ENCODE data around the gene MMS19.
"Not testable (repeated sequence)": the region's sequence is repeated elsewhere in the genome, so short reads cannot be mapped to it uniquely, and the experiment has no call there.

MMS19 gene

DNA sequence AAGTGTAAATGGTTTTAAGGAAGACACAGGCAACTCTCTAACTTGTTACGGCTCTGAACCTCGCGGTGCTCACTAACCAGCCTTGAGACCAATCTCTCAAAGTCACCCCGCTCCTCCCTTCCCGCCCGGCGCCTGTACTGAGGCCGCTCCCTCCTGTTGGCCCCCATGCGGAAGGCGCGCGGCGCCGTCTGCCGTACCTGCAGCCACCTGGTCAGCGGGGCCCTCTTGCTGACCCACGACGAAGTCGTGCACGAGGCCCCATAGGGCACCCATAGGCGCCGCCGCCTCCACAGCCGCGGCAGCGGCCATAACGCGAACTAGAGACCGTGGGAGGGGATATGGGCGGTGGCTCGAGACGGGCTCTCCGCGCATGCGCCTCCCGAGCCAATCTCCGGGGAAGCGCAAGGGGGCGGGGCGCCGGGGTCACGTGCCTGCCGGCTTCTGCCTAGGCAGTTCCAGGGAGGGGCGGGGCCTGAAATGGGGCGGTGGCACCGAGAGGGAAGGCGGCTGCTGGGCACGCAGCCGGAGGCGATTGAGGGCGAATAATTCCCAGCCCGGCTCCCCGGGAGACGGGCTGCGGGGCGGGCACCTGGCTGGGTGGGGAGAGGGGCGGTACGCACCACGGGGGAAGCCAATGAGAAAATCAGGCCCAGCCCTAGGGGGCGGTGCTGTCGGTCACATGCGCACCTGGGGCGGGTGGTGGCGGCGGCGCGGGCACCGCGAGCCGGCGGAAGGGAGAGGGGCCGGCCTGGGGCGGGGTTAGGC is at the start of gene MMS19:
TSS of gene MMS19 (minus strand) at position 347 of the 765 bp plus-strand sequence. CDS start at position 309, 38 bp downstream.
- DNase-seq (ENCODE audit: low spot score): peak; percentile 100

DNA sequence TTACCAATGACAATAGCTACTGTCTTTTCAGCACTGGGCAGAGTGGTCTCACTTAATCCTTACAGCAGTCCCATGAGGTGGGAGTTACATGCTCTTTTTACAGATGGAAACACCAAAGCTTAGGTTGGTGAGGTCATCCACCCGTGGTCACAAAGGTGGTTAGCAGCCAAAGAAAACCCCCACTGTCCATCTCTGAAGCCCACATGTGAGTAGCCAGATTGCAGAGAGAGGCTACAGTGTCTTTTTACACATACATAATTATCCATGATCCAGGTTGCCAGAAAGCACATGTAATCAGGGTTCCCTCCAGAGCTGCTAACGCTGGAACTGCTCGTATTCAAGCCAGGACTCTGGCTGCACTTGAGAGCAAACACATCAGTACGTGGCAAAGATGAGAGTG is 49.7 kb upstream of the MMS19 start:
- DNase-seq (ENCODE audit: low spot score): no peak

DNA sequence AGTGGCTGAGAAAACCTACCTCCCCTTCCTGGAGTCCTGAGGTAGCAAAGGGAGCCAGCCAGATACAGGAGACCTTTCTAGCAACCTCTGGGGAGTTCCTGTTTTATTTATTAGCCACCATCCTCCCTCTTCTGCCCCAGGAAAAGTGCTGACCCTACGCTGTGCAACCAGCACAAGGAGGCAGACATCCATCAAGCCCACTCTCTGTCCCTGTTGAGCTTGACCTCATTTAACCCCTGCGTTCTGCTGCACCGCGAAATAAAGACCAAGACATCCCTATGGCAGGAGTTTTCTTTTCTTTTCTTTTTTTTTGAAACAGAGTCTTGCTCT is 49.0 kb upstream of the MMS19 start:
- no peak for DNase-seq (ENCODE audit: low spot score)

DNA sequence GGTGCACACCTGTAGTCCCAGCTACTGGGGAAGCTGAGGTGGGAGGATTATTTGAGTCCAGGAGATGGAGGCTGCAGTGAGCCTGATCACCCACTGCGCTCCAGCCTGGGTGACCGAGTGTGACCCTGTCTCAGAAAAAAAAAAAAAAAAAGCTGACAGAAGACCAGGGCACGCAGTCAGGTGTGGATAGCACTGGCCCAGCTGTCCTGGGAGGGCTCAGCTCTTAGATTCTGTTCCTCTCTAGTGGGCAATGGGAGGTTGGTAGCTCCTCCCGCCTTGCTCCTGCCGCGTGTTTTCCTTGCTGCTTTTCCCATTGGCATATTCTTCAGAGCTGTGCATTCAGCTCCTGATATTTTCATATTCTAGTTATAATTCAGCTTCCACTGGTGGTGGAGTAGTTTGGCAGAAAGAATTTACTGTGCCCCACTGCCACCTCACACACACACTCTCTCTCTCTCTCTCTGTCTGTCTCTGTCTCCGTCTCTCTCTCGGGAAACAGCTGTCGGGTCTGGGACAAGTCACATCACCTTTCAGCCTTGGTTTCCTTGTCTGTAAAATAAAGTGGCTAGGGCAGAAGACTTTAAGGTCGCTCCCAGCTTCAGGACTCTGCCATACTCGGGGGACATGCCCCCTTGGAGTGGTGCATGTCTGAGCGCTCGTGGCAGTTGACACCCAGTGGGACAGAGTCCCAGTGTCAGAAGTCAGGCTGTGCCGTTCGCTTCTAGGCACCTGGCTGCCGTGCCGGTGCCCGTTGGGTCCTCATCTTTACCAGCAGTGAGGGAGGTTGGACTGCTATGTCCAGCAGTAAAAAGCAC is 48.4 kb upstream of the MMS19 start:
- no peak for DNase-seq (ENCODE audit: low spot score)

DNA sequence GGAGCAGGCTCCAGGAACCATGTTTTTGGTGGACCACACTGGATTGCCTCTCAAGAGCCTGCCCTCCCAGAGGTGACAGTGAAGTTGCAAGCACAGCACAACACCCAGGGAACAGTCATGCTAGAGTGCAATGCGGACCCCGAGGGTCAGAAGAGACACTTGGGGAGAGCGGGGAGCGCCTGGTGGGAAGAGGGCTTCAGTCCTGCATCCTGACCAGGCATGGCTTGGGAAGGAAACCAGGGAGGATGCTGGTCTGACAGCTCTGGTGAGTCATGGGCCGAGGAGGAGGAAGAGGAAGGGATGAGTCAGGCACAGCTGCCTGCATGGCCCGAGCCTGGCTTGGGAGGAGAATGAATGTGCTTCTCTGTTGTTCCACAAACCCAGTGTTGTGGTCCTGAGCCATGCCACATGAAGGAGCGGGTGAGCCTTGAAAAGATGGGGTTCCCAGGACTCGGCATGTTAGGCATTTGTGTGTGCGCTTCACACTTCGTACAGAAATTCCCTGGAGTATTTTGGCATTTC is 44.9 kb upstream of the MMS19 start:
- no peak for DNase-seq (ENCODE audit: low spot score)

DNA sequence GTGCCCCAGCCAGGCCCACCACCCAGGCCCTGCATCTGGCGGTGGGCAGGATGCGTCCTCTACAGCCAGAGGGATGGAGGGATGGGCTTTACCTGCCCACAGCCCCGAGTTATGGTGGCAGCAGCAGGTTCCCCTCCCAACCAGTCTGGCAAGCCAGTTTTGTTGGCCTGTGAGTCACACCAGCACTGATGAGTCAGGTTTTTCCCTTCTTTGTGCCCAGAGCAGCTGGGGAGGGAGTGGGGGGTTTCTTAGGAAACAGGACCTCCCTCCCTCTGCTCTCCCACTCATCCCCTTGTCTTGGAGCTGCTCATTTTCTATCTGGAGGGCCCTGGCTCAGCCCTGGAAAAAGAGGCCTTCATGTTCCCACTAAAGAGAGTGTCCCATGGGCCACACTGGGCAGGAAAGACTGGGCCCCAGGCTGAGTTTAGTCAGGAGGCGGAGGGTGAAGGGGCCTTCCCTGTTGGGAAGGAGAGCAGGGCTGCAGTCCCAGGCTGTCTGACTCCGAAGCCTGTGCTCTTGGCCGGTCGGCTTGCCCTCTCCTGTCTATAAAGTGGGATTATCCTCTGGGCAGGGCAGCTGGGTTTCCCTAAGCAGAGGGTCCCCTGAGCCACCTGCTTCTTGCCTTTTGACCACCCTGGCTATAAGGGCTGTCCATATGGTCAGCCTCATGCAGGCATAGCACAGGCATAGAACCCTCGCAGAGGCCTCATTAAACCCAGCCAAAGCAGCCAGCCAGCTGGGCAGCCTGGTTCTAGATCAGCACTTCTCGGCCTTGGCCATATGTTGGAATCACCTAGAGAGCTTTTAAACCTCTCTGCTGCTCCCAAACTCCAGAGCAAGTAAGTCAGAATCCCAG is 44.2 kb upstream of the MMS19 start:
- DNase-seq (ENCODE audit: low spot score): no peak

GRCh38 chr10:97540669-97541500 is 42.7 kb upstream of the MMS19 start:
- no peak for DNase-seq (ENCODE audit: low spot score)

DNA sequence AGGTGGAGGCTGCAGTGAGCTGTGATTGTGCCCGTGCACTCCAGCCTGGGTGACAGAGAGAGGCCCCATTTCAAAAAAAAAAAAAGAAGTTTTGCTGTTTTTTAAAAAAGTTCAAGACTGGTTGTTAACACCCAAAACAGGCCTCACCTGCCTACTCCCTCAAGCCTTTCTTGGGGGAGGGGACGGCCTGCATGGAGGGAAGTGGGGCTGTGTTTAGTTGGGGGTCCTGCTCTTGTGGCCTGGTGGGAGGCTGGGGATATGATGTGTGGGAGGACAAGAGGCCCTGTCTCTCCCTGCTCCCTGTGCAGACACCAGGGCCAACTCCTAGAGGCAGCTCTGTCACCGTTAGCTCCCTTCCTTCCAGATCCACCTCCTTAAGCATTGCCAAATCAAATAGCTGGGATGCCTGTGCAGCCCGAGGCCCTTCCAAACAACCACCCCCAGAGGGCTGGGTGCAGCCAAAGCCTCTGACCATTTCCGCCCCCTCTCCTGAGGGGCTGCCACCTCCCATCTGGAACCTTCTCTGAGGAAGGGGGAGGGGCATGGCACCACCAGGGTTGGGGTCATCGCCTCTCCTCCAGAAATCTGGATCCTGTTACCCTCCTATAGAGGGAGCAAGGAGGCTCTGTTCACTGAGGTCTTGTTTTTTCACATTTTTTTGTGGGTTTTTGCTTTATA is 41.4 kb upstream of the MMS19 start:
- DNase-seq (ENCODE audit: low spot score): no peak

- no peak for DNase-seq (ENCODE audit: low spot score)
Measured at GRCh38 chr10:97538839-97539238, 40.6 kb upstream of the MMS19 start.

GRCh38 chr10:97538411-97538810 is 40.2 kb upstream of the MMS19 start:
- DNase-seq (ENCODE audit: low spot score): no peak

GRCh38 chr10:97537186-97537869 is 39.1 kb upstream of the MMS19 start:
- no peak for DNase-seq (ENCODE audit: low spot score)

GRCh38 chr10:97534746-97535367 is 36.6 kb upstream of the MMS19 start:
- DNase-seq (ENCODE audit: low spot score): peak; percentile 73

- DNase-seq (ENCODE audit: low spot score): no peak
Measured at GRCh38 chr10:97533888-97534287, 35.7 kb upstream of the MMS19 start.

- no peak for DNase-seq (ENCODE audit: low spot score)
Measured at GRCh38 chr10:97532935-97533671, 34.9 kb upstream of the MMS19 start.

GRCh38 chr10:97531401-97531986 is 33.3 kb upstream of the MMS19 start:
- no peak for DNase-seq (ENCODE audit: low spot score)

- no peak for DNase-seq (ENCODE audit: low spot score)
Measured at GRCh38 chr10:97529685-97530465, 31.7 kb upstream of the MMS19 start.

- not testable (repeated sequence) for DNase-seq (ENCODE audit: low spot score)
Measured at GRCh38 chr10:97528876-97529275, 30.7 kb upstream of the MMS19 start.

DNA sequence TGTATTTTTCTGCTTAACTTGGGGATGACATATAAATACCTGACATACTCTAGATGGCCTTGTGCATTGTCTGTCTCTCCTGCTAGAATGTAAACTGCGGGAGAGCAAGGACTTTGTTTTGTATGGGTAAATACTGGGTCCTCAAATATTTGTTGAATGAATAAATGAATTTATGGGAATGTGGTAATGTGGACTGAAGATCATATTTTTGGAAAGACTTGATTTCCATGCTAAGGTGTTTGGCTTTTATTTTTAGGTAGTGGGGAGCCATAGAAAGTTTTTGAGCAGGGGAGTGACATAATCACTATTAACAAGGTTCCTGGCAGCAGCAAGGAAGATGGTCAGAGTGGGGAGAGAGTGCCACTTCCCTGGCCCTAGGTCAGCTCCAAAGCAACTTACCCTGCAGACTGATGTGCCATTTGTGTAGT is 27.5 kb upstream of the MMS19 start:
- no peak for DNase-seq (ENCODE audit: low spot score)
